GM18867 (cell line): ENCODE measurements around the gene YARS2.
A peak's percentile ranks its signal among the peaks of the same experiment; 100 is the strongest.

Source experiments
- ATAC-seq: cut with Tn5 transposase; IDR thresholded peaks from one replicate; pipeline ENCODE4 v1.9.1; 2021; ENCODE audit warnings: mild to moderate bottlenecking, moderate library complexity; ENCODE audit not compliant: unreplicated experiment

Gene YARS2

GRCh38 chr12:32755654-32756475 is at the start of gene YARS2:
Gene YARS2 (minus strand): TSS chr12:32755897. CDS start chr12:32755874, 23 bp downstream.
- ATAC-seq: peak; percentile 86

- no peak for ATAC-seq
Observed at GRCh38 chr12:32804301-32804700, 48.6 kb upstream of the YARS2 start.

DNA sequence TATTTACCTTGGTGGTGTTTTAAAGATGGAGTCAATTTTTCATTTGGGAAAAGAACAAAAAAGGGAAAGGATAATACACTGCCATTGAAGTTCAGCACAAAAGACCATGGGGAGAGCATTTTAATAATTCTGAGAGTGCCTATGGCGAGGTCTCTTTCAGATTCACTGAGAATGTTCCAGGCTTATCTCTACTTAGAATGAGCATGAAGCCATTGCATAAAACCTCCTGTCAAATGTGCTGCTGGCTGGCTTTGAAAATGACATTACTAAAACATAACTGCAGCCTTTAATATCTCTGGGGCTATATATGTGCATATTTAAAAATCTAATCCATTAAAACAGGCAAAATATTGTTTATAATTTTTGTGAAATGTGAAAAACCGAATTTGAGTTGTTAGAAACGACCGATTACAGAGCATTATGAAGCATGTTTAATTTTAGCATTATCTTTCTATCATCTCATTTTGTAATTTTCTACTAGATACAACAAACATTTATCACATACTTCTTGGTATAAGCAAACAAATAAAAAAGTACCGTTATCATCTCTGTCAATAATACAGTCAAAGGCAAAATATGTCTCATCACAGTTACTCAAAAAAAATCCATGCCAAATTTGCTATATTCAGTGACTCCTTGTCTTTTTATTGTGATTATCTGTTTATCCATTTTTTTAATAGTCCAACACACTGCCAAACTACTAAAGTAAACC is 45.7 kb upstream of the YARS2 start:
- ATAC-seq: no peak

DNA sequence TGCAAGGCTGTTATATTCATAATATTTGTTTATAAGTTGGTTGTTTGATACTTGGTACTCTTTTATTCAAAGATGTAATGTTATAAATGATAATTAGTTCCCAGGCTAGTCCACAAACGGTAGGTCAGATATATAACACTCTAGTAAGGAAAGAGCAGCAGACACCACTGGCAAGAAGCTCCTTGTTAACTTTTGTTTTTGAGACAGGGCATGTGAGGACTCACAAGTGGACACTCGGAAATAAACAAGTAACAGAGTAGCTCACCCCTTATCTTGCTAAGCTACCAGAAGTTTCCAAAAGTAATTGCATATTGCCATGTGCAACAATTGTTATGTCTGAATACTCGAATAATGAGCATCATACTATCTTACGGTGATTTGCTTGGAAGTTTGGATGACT is 38.6 kb upstream of the YARS2 start:
- ATAC-seq: no peak

GRCh38 chr12:32789916-32790315 is 34.2 kb upstream of the YARS2 start:
- no peak for ATAC-seq

GRCh38 chr12:32789446-32789845 is 33.7 kb upstream of the YARS2 start:
- ATAC-seq: no peak

DNA sequence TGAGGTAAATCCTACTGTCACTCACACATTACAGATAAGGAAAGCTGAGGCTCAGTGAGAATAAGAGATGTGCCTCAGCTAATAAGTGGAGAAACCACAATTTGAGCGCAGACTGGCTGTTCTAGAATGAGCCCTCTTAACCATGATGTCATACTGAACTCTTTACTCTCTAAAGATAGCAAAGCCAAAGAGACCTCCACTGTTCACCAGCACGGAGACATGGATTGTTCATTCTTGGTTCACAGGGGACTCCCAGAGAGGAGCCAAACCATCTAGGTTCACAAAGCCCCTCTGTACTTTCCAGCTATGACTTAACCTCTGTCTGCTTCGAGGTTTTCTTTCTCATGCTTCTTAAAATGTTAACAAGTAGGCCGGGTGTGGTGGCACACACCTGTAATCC is 32.7 kb upstream of the YARS2 start:
- no peak for ATAC-seq

GRCh38 chr12:32785557-32785956 is 29.9 kb upstream of the YARS2 start:
- no peak for ATAC-seq

DNA sequence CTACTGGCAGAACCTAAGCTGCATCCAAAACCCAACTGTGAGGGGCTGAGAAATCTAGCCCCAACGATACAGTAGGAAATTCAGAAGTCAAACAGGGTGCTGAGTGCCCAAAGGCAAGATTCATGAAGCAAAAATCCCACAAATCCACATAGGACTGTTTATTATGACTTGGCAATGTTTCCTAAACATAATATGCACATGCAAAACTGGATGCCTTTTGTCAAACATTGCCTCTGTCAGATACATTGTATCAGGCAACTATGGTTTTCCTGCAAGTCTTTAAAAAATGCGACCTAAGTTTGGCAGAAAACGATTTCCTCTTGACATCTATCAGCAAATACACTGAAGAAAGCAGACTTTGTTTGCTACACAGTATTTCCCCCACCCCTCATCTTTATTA is 27.3 kb upstream of the YARS2 start:
- ATAC-seq: no peak

DNA sequence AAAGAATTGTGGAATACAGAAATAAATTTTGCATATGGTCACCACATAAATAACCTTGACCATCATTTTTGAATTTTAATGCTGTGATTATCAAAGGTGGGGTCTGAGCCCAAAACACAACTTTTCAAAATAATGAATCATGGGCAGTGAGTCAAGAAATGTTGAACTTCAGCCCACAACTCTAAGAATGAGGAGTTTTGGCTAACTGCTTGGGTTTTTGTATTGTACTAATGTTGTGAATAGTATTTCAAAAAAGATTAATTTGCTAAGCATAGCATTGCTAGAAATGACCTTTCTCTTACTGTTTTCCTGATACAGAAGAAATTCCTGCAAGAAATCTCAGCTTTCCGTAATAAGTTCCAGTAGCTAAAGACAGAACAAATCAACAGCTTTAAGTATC is 24.4 kb upstream of the YARS2 start:
- no peak for ATAC-seq

- ATAC-seq: no peak
Observed at GRCh38 chr12:32777691-32778175, 22.0 kb upstream of the YARS2 start.

- ATAC-seq: peak; percentile 48
Observed at GRCh38 chr12:32777159-32777558, 21.5 kb upstream of the YARS2 start.

DNA sequence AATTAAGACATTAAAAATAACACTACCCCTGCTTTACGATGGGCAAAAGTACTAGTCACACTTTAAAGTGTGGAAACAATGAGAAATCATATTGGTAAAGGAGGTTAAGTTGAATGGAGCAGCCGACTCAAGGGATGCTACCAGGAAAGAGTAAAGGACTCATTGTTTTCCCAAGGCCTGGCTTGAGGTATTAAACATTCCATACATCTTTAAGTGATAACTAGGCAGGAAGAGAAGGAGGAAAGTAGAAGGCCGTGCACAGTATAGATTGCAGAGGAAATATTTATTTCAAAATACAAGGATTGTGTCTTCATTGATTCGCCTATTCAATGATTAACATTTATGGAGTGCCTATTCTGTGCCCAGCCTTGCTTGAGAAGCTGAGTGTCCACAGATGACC is 20.6 kb upstream of the YARS2 start:
- ATAC-seq: no peak

DNA sequence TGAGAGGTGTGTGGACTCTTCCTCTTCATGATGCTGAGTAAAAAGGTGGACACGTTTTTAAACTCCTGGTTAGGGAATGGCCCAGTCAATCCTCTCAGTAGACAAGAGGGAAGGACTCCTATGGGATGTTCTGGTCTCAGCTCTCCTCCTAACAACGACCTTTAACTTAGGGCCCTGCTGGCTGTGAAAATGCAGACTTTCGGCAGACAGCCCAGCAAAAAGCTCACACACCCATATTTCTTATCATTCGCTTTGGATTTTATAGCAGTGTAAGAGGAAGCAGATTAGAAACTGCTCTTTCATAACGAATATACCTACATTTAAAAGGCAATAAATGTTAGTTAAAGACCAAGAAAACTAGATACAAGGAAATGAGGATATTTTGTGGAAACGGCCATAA is 18.0 kb upstream of the YARS2 start:
- no peak for ATAC-seq

DNA sequence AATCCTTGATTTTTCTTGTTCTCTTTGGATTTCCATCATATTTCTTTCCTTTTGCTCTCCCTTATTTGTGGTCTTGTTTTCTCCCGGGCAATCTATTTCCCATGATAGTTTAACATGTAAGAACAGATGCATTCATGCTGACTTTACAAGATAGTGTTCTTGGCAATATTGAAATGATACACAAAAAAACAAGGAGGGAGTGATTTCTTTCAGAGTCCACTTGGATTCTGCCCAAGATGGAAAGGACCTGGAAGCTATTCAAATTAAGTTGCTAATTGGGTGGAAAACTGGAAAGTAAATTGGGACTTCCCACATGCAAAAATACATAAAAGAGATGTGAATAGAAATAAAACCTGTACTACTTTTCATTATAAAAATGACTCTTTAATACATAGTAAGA is 14.4 kb upstream of the YARS2 start:
- ATAC-seq: no peak

DNA sequence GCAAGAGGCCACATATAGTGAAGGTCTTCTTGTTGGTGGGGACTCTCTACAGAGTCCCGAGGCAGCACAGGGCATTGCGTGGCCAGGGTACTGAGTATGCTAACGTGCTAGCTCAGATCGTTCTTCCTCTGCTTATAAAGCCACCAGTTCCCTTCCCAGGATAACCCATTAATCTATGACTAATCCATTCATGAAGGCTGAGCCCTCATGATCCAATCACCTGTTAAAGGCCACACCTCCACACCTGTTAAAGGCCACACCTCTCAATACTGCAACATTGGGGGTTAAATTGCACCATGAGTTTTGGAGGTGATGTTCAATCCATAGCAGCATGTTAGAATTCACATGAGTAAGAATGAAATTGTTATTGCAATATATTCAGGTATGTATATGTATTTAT is 12.8 kb upstream of the YARS2 start:
- ATAC-seq: no peak

GRCh38 chr12:32765906-32766305 is 10.2 kb upstream of the YARS2 start:
- ATAC-seq: no peak

DNA sequence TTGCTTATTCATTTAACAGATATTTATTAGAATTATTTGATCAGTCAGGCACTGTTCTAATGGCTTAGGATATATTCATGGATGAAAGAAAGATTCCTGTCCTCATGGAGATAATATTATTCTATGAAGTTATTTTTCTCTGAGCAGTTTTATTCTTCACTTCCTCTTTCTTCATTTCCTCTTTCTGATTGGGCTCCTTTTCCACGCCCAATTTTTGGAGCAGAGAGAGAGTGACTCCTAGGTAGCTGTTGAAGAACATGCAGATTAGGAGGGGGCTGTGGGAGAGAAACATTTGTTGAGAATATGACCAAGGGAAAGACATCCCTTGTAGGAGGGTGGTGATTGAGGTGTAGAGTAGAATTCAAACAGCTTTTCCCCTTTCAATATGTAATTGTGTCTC is 6.0 kb upstream of the YARS2 start:
- peak; percentile 53 for ATAC-seq

- ATAC-seq: no peak
Observed at GRCh38 chr12:32757157-32757556, 1.5 kb upstream of the YARS2 start.

DNA sequence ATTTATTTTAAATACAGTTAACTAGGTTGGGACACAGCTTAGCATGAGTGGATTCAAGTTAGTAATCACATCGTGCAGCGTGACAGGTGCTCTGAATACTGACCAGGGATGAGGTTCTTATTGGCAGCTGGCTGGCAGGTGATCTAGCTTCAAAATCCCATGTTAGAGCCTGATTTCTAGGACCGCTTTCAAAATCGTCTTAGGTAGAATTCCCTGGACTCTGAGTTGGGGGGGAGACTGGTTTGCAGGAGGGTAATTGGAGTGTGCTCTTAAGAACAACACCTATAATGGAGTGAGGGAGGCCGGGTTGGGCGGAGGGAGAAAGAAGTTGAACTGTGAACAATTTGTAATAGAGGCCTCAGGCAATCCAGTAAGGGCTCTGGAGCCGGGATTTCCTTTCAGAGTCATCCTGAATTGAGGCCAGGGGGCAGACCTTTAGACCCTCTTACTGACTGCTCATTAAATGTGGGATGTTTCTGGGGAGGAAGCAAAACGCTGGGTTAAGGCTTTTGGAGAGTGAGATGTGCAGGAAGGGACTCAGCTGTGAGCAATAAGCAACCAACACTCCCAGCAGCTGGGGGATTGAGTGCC is 874 bp upstream of the YARS2 start:
- no peak for ATAC-seq

DNA sequence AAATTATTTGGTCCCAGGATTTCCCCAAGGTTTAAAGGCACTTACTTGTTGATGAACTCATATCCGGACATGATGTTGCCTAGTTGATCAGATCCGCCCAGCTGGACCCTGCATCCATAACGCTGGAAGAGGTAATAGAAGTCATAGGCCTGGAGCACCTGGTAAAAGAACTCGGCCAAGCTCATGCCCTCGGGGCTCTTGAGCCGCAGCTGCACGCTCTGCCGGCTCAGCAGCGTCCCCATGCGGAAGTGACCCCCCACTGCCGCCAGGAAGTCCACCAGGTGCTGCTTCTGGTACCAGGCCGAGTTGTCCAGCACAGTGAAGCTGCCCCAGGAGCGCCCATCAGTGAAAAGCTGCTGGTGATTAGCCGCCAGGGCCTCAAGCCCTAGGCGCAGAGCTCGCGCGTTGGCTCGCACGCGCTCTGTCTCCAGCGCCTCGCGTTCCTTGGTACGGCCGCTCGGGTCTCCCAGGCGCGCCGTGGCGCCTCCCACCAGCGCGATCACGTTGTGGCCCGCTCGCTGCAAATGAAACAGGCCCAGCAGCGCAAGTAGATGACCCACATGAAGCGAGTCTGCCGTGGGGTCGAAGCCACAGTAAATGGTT is 545 bp downstream of the YARS2 start:
- peak; percentile 70 for ATAC-seq
